ENCODE measurements around the gene SCFD1.

SCFD1 gene

GRCh38 chr14:30763891-30764290 is 141.8 kb downstream of the SCFD1 start:
- DNase-seq, result no peak

- no peak for DNase-seq
Observed at GRCh38 chr14:30767624-30768023, 145.5 kb downstream of the SCFD1 start.

- no peak for DNase-seq
Observed at GRCh38 chr14:30768791-30769190, 146.7 kb downstream of the SCFD1 start.

GRCh38 chr14:30770376-30770775 is 148.3 kb downstream of the SCFD1 start:
- DNase-seq, result no peak

GRCh38 chr14:30771595-30771994 is 149.5 kb downstream of the SCFD1 start:
- no peak for DNase-seq

GRCh38 chr14:30779210-30779609 is 157.1 kb downstream of the SCFD1 start:
- no peak for DNase-seq
